Heart right ventricle (tissue), 16 donors: ENCODE results near the gene HAPLN3. TPM values are rescaled to one million over a fixed set of nuclear protein-coding genes. Genes with fewer than 3 reads are reported as not detected.

Experiments
- ATAC-seq, 8 donors: fragments of 200-7000 bp; cut with Tn5 transposase; one replicate each; pipeline ENCODE4 v1.9.1; 2020; ENCODE audit warnings: mild to moderate bottlenecking in 8 of 8, moderate library complexity in 8 of 8, moderate number of reproducible peaks in 1 of 8
- DNase-seq, 2 donors: peaks; one replicate each; pipeline ENCODE4 v3.0.0-alpha.2; 2020
- H3K27ac ChIP-seq, 10 donors: fragments of 200-600 bp; sonication (generic) in 2 of 10; one replicate each; pipeline versions ENCODE4 v1.5.0 to v1.8.0; 2020 to 2022; ENCODE audit warnings: mild to moderate bottlenecking in 3 of 10
- H3K27me3 ChIP-seq, 7 donors: fragments of 200-600 bp; one replicate each; pipeline ENCODE4 v1.8.0; 2021 to 2022; ENCODE audit warnings: mild to moderate bottlenecking in 2 of 7
- H3K36me3 ChIP-seq, 9 donors: fragments of 200-600 bp; sonication (generic) in 1 of 9; one replicate each; pipeline versions ENCODE4 v1.5.0 to v1.8.0; 2020 to 2022; ENCODE audit warnings: mild to moderate bottlenecking in 2 of 9
- H3K4me1 ChIP-seq, 9 donors: fragments of 200-600 bp; sonication (generic) in 1 of 9; one replicate each; pipeline versions ENCODE4 v1.5.0 to v1.8.0; 2020 to 2022; ENCODE audit warnings: mild to moderate bottlenecking in 4 of 9
- H3K4me3 ChIP-seq, 10 donors: fragments of 200-600 bp; sonication (generic) in 2 of 10; one replicate each; pipeline versions ENCODE4 v1.5.0 to v1.8.0; 2020 to 2022; ENCODE audit warnings: mild to moderate bottlenecking in 7 of 10, moderate library complexity in 2 of 10
- H3K9me3 ChIP-seq, 11 donors: fragments of 200-600 bp in 10 of 11; sonication (generic) in 2 of 11; one replicate each; pipeline versions ENCODE4 v1.5.0 to v1.8.0; 2013 to 2022; ENCODE audit warnings: mild to moderate bottlenecking in 2 of 11, control low read depth in 1 of 11, moderate library complexity in 1 of 11
- WGBS, 2 donors: extraction: QIAGEN DNeasy Blood & Tissue Kit; methylation state at CpG; one replicate each; pipeline ENCODE4 v1.1.7; 2013; ENCODE audit warnings: inconsistent platforms in 1 of 2; 5-methylcytosine and 5-hydroxymethylcytosine counted together
- intact Hi-C, 10 donors: fragments of 100-400 bp; cut with DNase I; formaldehyde crosslinking; loops; one replicate each; pipeline versions ENCODE4 v1.11.1 to v1.14.2; 2022
- polyA plus RNA-seq, 2 donors: library from polyadenylated mRNA; stranded (reverse); fragments of 200-250 nt; gene quantifications; one replicate each; pipeline ENCODE4 v1.2.3, GENCODE V29; 2013
- total RNA-seq, 10 donors: library from RNA; stranded (reverse); fragmentation: NEBNext Ultra II Directional in 3 of 10; extraction: Animal tissue kit (Norgen Biotek cat#: 25700) in 3 of 10; gene quantifications; one replicate each; pipeline versions ENCODE4 v1.2.1 to v1.2.4, GENCODE V29; 2021 to 2023
- TF ChIP-seq, protein P1 (sequence below), 9 donors: fragments of 200-600 bp; sonication (generic) in 2 of 9; IDR thresholded peaks; one replicate each; pipeline versions ENCODE4 v1.5.0 to v1.8.0; 2021 to 2022; ENCODE audit warnings: antibody characterized with exemption in 9 of 9, mild to moderate bottlenecking in 5 of 9, moderate library complexity in 1 of 9
- donor health status: Arrhythmogenic right ventricular cardiomyopathy.
- donor health status: ischemic (EF 13 %, LVEDD 7.1; RV severe dilation, severe dysfunction).
- donor health status: healthy with polysubstance abuse.
- donor health status: DM: no; HTN: yes; CAD: no.
- donor health status: DM: no; HTN: no; CAD: no.
- donor health status: ischemic (EF 25% LVEDD 6.9; RV normal size, moderate dysfunction).
- donor health status: ischemic (EF 25% LVEDD 5.7; RV mildly dilated, moderate dysfunction).
- donor health status: healthy.
- donor health status: DM: yes; HTN: yes; CAD: no.
- donor health status: Ischemic cardiomyopathy.
- donor health status: ischemic (EF 35%, LVEDD 5.7; RV mildly dilated, moderate dysfunction).
- donor health status: nonischemic (EF 11% LVEDD 7.7; RV severe dilation, severe dysfunction).
- donor health status: DM: yes; HTN: yes; CAD: no.
- donor health status: PGD.
- donor health status: ischemic (EF 29% LVEDD 5.4; RV normal size, mild dysfunction).
- donor health status: nonischemic (EF 23%, LVEDD 6.1; RV moderate dilation, normal function).

HAPLN3 gene
- total and polyA plus RNA-seq, 12 donors, result 1.2 to 25.8 (median 3.8) TPM

- intact Hi-C loops, result loop anchor here (1.0 to 10.0 kb wide), 12 partner anchors 98 to 340 kb away; partner anchors contain the start of gene FANCI (in 1 of the 10)
- ATAC-seq (peak; percentile 45 to 82 (median 72)), DNase-seq (peak; percentile 80 to 86)
- H3K4me3 ChIP-seq, result no peak overlapping the region
- H3K27me3 ChIP-seq, result no peaks in the 10 kb centered on the region
- peaks cover 33 to 91% (median 53%) of the 10 kb centered on the region in 9 donors for H3K4me1 ChIP-seq
- TF ChIP-seq, protein P1, sequence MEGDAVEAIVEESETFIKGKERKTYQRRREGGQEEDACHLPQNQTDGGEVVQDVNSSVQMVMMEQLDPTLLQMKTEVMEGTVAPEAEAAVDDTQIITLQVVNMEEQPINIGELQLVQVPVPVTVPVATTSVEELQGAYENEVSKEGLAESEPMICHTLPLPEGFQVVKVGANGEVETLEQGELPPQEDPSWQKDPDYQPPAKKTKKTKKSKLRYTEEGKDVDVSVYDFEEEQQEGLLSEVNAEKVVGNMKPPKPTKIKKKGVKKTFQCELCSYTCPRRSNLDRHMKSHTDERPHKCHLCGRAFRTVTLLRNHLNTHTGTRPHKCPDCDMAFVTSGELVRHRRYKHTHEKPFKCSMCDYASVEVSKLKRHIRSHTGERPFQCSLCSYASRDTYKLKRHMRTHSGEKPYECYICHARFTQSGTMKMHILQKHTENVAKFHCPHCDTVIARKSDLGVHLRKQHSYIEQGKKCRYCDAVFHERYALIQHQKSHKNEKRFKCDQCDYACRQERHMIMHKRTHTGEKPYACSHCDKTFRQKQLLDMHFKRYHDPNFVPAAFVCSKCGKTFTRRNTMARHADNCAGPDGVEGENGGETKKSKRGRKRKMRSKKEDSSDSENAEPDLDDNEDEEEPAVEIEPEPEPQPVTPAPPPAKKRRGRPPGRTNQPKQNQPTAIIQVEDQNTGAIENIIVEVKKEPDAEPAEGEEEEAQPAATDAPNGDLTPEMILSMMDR (IDR thresholded peaks at IDR 0.05), result peak; percentile 97 to 100 (median 99)
- H3K27ac ChIP-seq, result peak overlapping the region in 8 of 10 donors; percentile 22 to 93 (median 40)
- H3K9me3 ChIP-seq, result no peaks in the 10 kb centered on the region
- 26 to 29% methylated on average over 10 of the region's 10 CpGs for WGBS, 2 donors
- peaks cover 0 to 90% (median 30%) of the 10 kb centered on the region in 9 donors for H3K36me3 ChIP-seq
These were observed 9.4 kb upstream of the HAPLN3 start for GRCh38 chr15:88904624-88905327.

DNA sequence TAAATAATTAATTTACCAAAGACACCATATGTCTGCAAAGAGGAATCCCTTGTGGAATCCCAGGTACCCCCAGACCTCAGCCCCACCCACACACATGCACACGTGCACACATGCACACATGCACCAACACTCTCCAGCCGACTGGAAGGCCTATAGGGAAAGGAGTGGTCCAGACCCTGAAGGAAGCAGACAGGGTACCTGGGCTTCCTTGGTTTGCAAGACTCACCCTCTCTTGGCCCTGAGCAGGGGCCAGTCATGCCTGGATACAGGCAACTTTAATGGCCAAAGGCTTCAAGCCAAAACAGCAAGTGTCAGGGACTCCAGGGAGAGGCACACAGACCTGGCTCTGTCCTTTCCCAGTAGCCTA, 8.9 kb upstream of the HAPLN3 start:
- ATAC-seq (no peak), DNase-seq (no peak)
- Histone ChIP-seq H3K9me3 (no peaks in the 10 kb centered on the region), H3K27ac (peak overlapping the region in 6 of 10 donors; percentile 6 to 93 (median 34)), H3K27me3 (no peaks in the 10 kb centered on the region), H3K36me3 (peaks cover 0 to 90% (median 33%) of the 10 kb centered on the region in 9 donors), H3K4me3 (no peak overlapping the region), H3K4me1 (peaks cover 27 to 89% (median 48%) of the 10 kb centered on the region in 9 donors)
- TF ChIP-seq, protein P1 (IDR thresholded peaks at IDR 0.05), result no peak
- intact Hi-C loops, result loop anchor here (1.0 to 10.0 kb wide), 12 partner anchors 98 to 341 kb away; partner anchors contain the start of gene FANCI (in 1 of the 10)
- WGBS, 2 donors, result 80 to 83% methylated on average over 2 of the region's 2 CpGs

GRCh38 chr15:88902846-88903245, 7.5 kb upstream of the HAPLN3 start:
- Histone ChIP-seq H3K36me3 (peaks cover 0 to 86% (median 42%) of the 10 kb centered on the region in 9 donors), H3K4me3 (no peak overlapping the region), H3K4me1 (peaks cover 21 to 89% (median 43%) of the 10 kb centered on the region in 9 donors), H3K27ac (peak overlapping the region in 2 of 10 donors; percentile 14 to 21), H3K27me3 (no peaks in the 10 kb centered on the region), H3K9me3 (no peaks in the 10 kb centered on the region)
- 69 to 70% methylated on average over 2 of the region's 2 CpGs for WGBS, 2 donors
- no peak for DNase-seq
- ATAC-seq, result no peak
- TF ChIP-seq, protein P1 (IDR thresholded peaks at IDR 0.05), result no peak
- intact Hi-C loops, result loop anchor here in 9 of 10 donors (5.0 to 10.0 kb wide), 7 partner anchors 99 to 342 kb away; partner anchors contain the start of gene FANCI (in 1 of the 9)

DNA sequence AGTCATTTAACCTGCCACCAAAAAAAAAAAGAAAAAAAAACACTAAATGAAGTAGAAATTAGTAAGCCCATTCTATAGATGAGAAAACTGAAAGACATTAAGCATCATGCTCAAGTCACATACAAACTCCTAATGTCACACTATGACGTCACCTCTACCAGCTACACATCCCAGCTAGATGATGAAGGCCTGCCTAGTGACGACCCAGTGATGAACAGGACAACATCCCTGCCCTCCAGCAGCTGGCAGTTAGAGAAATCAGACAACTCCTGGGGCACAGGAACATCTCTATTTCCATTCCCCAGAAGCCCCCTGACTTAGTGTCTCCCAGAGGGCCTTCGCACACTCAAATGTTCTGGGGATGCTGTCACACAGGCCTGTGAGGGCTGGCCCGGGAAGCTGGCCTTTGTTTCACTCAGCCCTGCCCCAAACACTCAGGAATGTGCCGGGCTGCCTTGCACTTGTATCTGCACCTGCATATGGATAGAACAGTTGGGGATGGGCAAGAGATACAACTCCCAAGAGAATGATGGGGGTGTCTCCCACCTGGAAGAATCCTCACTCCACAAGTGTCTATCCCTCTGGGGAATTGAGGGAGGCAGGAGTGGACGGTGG, 7.0 kb upstream of the HAPLN3 start:
- no peaks in the 10 kb centered on the region for H3K27me3 ChIP-seq
- H3K4me3 ChIP-seq, result no peak overlapping the region
- peak overlapping the region in 3 of 10 donors; percentile 6 to 15 (median 14) for H3K27ac ChIP-seq
- no peak for DNase-seq
- intact Hi-C loops, result loop anchor here in 9 of 10 donors (5.0 to 10.0 kb wide), 7 partner anchors 100 to 342 kb away; partner anchors contain the start of gene FANCI (in 1 of the 9)
- H3K36me3 ChIP-seq, result peaks cover 0 to 81% (median 37%) of the 10 kb centered on the region in 9 donors
- TF ChIP-seq, protein P1 (IDR thresholded peaks at IDR 0.05), result no peak
- ATAC-seq, result no peak
- H3K4me1 ChIP-seq, result peaks cover 24 to 89% (median 43%) of the 10 kb centered on the region in 9 donors
- 74 to 86% methylated on average over 6 of the region's 6 CpGs for WGBS, 2 donors
- H3K9me3 ChIP-seq, result no peaks in the 10 kb centered on the region
